B cell (primary cell): ENCODE data around the gene GPBP1. TPM values are rescaled to one million over a fixed set of nuclear protein-coding genes. Genes with fewer than 3 reads are reported as not detected.

Experiments used
- ATAC-seq: fragments of 200-7000 bp; cut with Tn5 transposase; one replicate; pipeline ENCODE4 v1.10.0; 2021; ENCODE audit warnings: low read depth, mild to moderate bottlenecking, moderate number of reproducible peaks, moderate library complexity
- CTCF ChIA-PET: fragments of 350-600 bp; sonication (Branson Sonifier 250); formaldehyde crosslinking; loops from one replicate; lab custom pipeline; 2021; ENCODE audit warnings: antibody characterized with exemption, inconsistent platforms; lab: Charles Lee
- POLR2A ChIA-PET: fragments of 350-600 bp; sonication (Branson Sonifier 250); formaldehyde crosslinking; loops from one replicate; lab custom pipeline; 2021; ENCODE audit warnings: antibody characterized with exemption; lab: Charles Lee
- DNase-seq: peaks from one replicate; pipeline ENCODE4 v3.0.0; 2013
- H2AFZ ChIP-seq: 2 replicates; pipeline ENCODE4 v1.6.1; 2012; ENCODE audit warnings: mild to moderate bottlenecking, low read depth, low read length; ENCODE audit not compliant: insufficient read depth, poor library complexity, severe bottlenecking
- H3K27ac ChIP-seq, 2 donors: 1 replicate in 1 of 2; 2 replicates in 1 of 2; pipeline ENCODE4 v1.5.1; 2012 to 2013; ENCODE audit warnings: low read length in 2 of 2, mild to moderate bottlenecking in 2 of 2, moderate library complexity in 1 of 2
- H3K27me3 ChIP-seq, 4 experiments: fragments of 200-600 bp in 1 of 4; sonication (generic) in 1 of 4; replicated peaks in 1 of 4; 1 replicate in 2 of 4; 2 replicates in 2 of 4; pipeline versions ENCODE4 v1.6.1 to v1.7.0; 2013 to 2016; ENCODE audit warnings: low read length in 3 of 4, mild to moderate bottlenecking in 2 of 4, mixed read lengths in 1 of 4, moderate library complexity in 1 of 4; ENCODE audit not compliant: insufficient read depth in 4 of 4, control insufficient read depth in 3 of 4; ENCODE audit errors: control extremely low read depth in 1 of 4
- H3K36me3 ChIP-seq, 2 experiments: replicated peaks in 1 of 2; 1 replicate in 1 of 2; 2 replicates in 1 of 2; pipeline versions ENCODE4 v1.6.1 to v1.7.1; 2013; ENCODE audit warnings: low read length in 1 of 2; ENCODE audit not compliant: insufficient read depth in 2 of 2, control insufficient read depth in 1 of 2; ENCODE audit errors: control extremely low read depth in 1 of 2, extremely low read depth in 1 of 2
- H3K4me1 ChIP-seq, 2 donors: fragments of 200-600 bp in 1 of 2; sonication (generic) in 1 of 2; 1 replicate in 1 of 2; 2 replicates in 1 of 2; pipeline versions ENCODE4 v1.5.1 to v1.6.1; 2013 to 2017; ENCODE audit warnings: low read length in 2 of 2; ENCODE audit not compliant: control insufficient read depth in 2 of 2, insufficient read depth in 2 of 2
- H3K4me2 ChIP-seq: replicated peaks from 2 replicates; pipeline ENCODE3; 2012; ENCODE audit warnings: mild to moderate bottlenecking, low read depth, low read length; ENCODE audit not compliant: poor library complexity, severe bottlenecking
- H3K4me3 ChIP-seq, 5 experiments: fragments of 200-600 bp in 1 of 5; sonication (generic) in 1 of 5; 1 replicate in 3 of 5; 2 replicates in 2 of 5; pipeline versions ENCODE4 v1.5.1 to v1.7.0; 2011 to 2016; ENCODE audit warnings: low read length in 4 of 5, mild to moderate bottlenecking in 4 of 5, low read depth in 2 of 5, control low read depth in 1 of 5, moderate library complexity in 1 of 5; ENCODE audit not compliant: insufficient read depth in 1 of 5; ENCODE audit errors: control extremely low read depth in 1 of 5, extremely low read depth in 1 of 5
- H3K79me2 ChIP-seq: fragments of 200-600 bp; sonication (generic); one replicate; pipeline ENCODE4 v1.6.0; 2016; ENCODE audit warnings: low read length; ENCODE audit not compliant: control insufficient read depth, insufficient read depth
- H3K9ac ChIP-seq: fragments of 200-600 bp; sonication (generic); 2 replicates; pipeline ENCODE4 v1.6.1; 2017; ENCODE audit warnings: mild to moderate bottlenecking, low read length, moderate library complexity
- H3K9me3 ChIP-seq, 3 donors: one replicate each; pipeline versions ENCODE4 v1.6.1 to v1.7.1; 2013; ENCODE audit warnings: low read length in 2 of 3; ENCODE audit not compliant: control insufficient read depth in 2 of 3, insufficient read depth in 1 of 3; ENCODE audit errors: control extremely low read depth in 1 of 3
- H4K20me1 ChIP-seq: 2 replicates; pipeline ENCODE4 v1.6.0; 2012; ENCODE audit warnings: mild to moderate bottlenecking, low read length; ENCODE audit not compliant: insufficient read depth, control insufficient read depth, poor library complexity, severe bottlenecking
- H3K27ac Mint-ChIP-seq: one replicate; pipeline ENCODE4 v1.8.0; 2021; ENCODE audit warnings: mixed read lengths
- H3K27me3 Mint-ChIP-seq: one replicate; pipeline ENCODE4 v1.8.0; 2021; ENCODE audit warnings: mixed read lengths
- H3K4me1 Mint-ChIP-seq: one replicate; pipeline ENCODE4 v1.8.0; 2021; ENCODE audit warnings: mixed read lengths
- H3K4me3 Mint-ChIP-seq: one replicate; pipeline ENCODE4 v1.8.0; 2021; ENCODE audit warnings: mixed read lengths
- H3K9me3 Mint-ChIP-seq: one replicate; pipeline ENCODE4 v1.8.0; 2022; ENCODE audit warnings: mixed read lengths; ENCODE audit not compliant: insufficient read depth
- EZH2 ChIP-seq: IDR thresholded peaks from 2 replicates; pipeline ENCODE4 v1.6.1; 2012; ENCODE audit warnings: borderline replicate concordance, low read depth, mild to moderate bottlenecking, moderate library complexity, low read length; ENCODE audit not compliant: insufficient read depth, poor library complexity, severe bottlenecking
- WGBS: methylation state at CpG from one replicate; pipeline ENCODE4 v1.1.5; 2013; ENCODE audit warnings: missing lambda C conversion rate; ENCODE audit not compliant: insufficient coverage; 5-methylcytosine and 5-hydroxymethylcytosine counted together
- intact Hi-C: fragments of 100-400 bp; cut with micrococcal nuclease; formaldehyde crosslinking; loops from one replicate; pipeline ENCODE4 v1.10.0; 2022
- polyA plus RNA-seq: library from polyadenylated mRNA; depleted of rRNA; stranded (reverse); fragments of >200 nt; gene quantifications from 2 replicates; pipeline ENCODE4 v1.2.3, GENCODE V29; 2012
- total RNA-seq, 2 donors: library from RNA; stranded (reverse); fragments of 120-200 nt in 1 of 2; gene quantifications; 1 replicate in 1 of 2; 2 replicates in 1 of 2; pipeline versions ENCODE4 v1.2.3 to v1.2.4, GENCODE V29; 2013 to 2022
- TF ChIP-seq, protein P1 (sequence below): fragments of 200-600 bp; IDR thresholded peaks from one replicate; pipeline ENCODE4 v1.8.0; 2022; ENCODE audit warnings: antibody characterized with exemption, mild to moderate bottlenecking

The GPBP1 gene
- total and polyA plus RNA-seq, 2 donors (not counting 1 experiment from before 2014, with no cell fraction given): 30.9 to 152 TPM

DNA sequence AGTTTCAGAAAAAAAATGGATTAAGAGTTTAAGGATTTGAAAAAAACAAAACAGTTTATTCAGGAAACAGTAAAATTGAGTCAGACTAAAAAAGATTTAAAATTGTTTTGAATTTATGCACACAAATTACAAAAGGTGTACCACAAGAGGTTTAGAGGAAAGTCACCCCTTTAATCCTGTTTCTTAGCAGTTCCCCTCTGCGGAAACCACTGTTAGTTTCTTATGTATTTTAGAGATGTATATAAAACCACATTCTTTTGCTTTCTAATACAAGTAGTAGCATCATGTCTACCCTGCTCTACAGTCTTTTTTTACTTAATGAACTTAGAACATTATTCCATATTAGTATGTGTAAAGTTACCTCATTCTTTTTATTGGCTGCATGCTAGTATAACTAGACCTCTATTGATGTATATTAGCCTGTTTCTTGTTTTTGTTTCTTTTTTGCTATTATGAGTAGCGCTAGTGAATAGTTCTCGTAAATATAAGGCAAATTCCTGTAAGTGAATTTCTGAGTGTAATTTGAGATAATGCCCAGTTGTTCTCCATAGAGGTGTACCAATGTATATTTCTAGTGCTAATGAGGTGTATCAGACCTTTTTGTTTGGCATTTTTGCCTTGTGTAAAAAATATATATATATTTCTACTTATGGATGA is 20.0 kb downstream of the GPBP1 start:
- intact Hi-C loops: loop anchor here (2.0 kb wide), 1 partner anchor 13 kb away; no protein-coding TSS in a partner anchor
- H3K4me1 ChIP-seq: peaks cover 9 to 10% of the 10 kb centered on the region in 2 donors
- H2AFZ ChIP-seq: no peak overlapping the region
- no peak overlapping the region for H3K9ac ChIP-seq
- H3K4me1 Mint-ChIP-seq: peaks cover 50% of the 10 kb centered on the region
- POLR2A ChIA-PET: no interaction called here
- no peaks in the 10 kb centered on the region for H3K9me3 Mint-ChIP-seq
- no peak for ATAC-seq
- DNase-seq: no peak
- H3K36me3 ChIP-seq: peaks cover 3 to 51% of the 10 kb centered on the region in 2 experiments
- H3K27me3 Mint-ChIP-seq: no peaks in the 10 kb centered on the region
- CTCF ChIA-PET: no interaction called here
- H3K27ac ChIP-seq: no peak overlapping the region
- H3K27ac Mint-ChIP-seq: no peak overlapping the region
- no peaks in the 10 kb centered on the region for H3K27me3 ChIP-seq
- TF ChIP-seq, protein P1, sequence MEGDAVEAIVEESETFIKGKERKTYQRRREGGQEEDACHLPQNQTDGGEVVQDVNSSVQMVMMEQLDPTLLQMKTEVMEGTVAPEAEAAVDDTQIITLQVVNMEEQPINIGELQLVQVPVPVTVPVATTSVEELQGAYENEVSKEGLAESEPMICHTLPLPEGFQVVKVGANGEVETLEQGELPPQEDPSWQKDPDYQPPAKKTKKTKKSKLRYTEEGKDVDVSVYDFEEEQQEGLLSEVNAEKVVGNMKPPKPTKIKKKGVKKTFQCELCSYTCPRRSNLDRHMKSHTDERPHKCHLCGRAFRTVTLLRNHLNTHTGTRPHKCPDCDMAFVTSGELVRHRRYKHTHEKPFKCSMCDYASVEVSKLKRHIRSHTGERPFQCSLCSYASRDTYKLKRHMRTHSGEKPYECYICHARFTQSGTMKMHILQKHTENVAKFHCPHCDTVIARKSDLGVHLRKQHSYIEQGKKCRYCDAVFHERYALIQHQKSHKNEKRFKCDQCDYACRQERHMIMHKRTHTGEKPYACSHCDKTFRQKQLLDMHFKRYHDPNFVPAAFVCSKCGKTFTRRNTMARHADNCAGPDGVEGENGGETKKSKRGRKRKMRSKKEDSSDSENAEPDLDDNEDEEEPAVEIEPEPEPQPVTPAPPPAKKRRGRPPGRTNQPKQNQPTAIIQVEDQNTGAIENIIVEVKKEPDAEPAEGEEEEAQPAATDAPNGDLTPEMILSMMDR: no peak
- no peak for TF ChIP-seq EZH2
- H3K4me3 ChIP-seq: no peak overlapping the region
- no peak overlapping the region for H3K4me3 Mint-ChIP-seq
- H3K9me3 ChIP-seq: no peaks in the 10 kb centered on the region
- no peak overlapping the region for H3K4me2 ChIP-seq
- H4K20me1 ChIP-seq: peaks cover 93% of the 10 kb centered on the region
- peaks cover 100% of the 10 kb centered on the region for H3K79me2 ChIP-seq
- 60% methylated on average over 1 of the region's 3 CpGs for WGBS

DNA sequence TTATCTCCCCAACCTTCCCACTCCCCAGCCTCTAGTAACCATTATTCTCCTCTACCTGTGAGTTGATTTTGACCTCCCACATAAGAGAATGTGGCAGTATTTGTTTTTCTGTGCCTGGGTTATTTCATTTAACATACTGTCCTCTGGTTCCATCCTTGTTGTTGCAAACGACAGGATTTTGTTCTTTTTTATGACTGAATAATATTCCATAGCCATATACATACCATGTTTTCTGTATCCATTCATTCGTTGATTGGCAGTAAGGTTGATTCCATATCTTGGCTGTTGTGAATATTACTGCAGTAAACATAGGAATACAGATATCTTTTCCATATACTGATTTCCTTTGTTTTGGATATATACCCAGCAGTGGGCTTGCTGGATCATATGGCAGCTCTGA is 20.8 kb downstream of the GPBP1 start:
- DNase-seq (no peak), ATAC-seq (no peak)
- Histone ChIP-seq H3K27ac (no peak overlapping the region), H3K27me3 (no peaks in the 10 kb centered on the region), H3K9me3 (no peaks in the 10 kb centered on the region), H3K36me3 (peaks cover 3 to 50% of the 10 kb centered on the region in 2 experiments), H4K20me1 (peaks cover 93% of the 10 kb centered on the region), H3K79me2 (peaks cover 100% of the 10 kb centered on the region), H3K4me1 (peaks cover 9 to 12% of the 10 kb centered on the region in 2 donors), H3K4me2 (no peak overlapping the region), H3K9ac (no peak overlapping the region), H3K4me3 (no peak overlapping the region), H2AFZ (no peak overlapping the region)
- Mint-ChIP-seq H3K4me1 (peaks cover 51% of the 10 kb centered on the region), H3K27me3 (no peaks in the 10 kb centered on the region), H3K9me3 (no peaks in the 10 kb centered on the region), H3K4me3 (no peak overlapping the region), H3K27ac (no peak overlapping the region)
- TF ChIP-seq, protein P1: no peak
- TF ChIP-seq EZH2: no peak
- CTCF ChIA-PET: no interaction called here
- POLR2A ChIA-PET: no interaction called here
- intact Hi-C loops: no loop called here
- no CpG with 5 or more reads among the region's 2 CpGs for WGBS
